Loucy (cell line): ENCODE measurements around the gene DDX49.

Experiments
- H2AFZ ChIP-seq: fragments of 200-600 bp; sonication (generic); 2 replicates; pipeline ENCODE4 v1.6.0; 2016; ENCODE audit warnings: antibody characterized with exemption, mild to moderate bottlenecking, low read length, moderate library complexity
- H3F3A ChIP-seq: fragments of 200-600 bp; 2 replicates; pipeline ENCODE4 v1.6.0; 2016; ENCODE audit warnings: antibody characterized with exemption, low read depth, mild to moderate bottlenecking
- H3K27me3 ChIP-seq: fragments of 200-600 bp; sonication (generic); 2 replicates; pipeline ENCODE4 v1.6.1; 2014; ENCODE audit warnings: low read length, mild to moderate bottlenecking; ENCODE audit not compliant: insufficient read depth, poor library complexity, severe bottlenecking
- H3K36me3 ChIP-seq: fragments of 200-600 bp; sonication (generic); 2 replicates; pipeline ENCODE4 v1.6.1; 2016; ENCODE audit warnings: low read length; ENCODE audit not compliant: insufficient read depth
- H3K4me1 ChIP-seq: fragments of 200-600 bp; sonication (generic); 2 replicates; pipeline ENCODE4 v1.5.1; 2014; ENCODE audit warnings: low read length, mild to moderate bottlenecking; ENCODE audit not compliant: insufficient read depth, poor library complexity, severe bottlenecking
- H3K4me2 ChIP-seq: fragments of 200-600 bp; sonication (generic); 2 replicates; pipeline ENCODE4 v1.6.0; 2014; ENCODE audit warnings: antibody characterized with exemption, low read length, low read depth, mild to moderate bottlenecking; ENCODE audit not compliant: poor library complexity, severe bottlenecking
- H3K4me3 ChIP-seq: fragments of 200-600 bp; sonication (generic); 2 replicates; pipeline ENCODE4 v1.5.1; 2014; ENCODE audit warnings: low read length, mild to moderate bottlenecking, mixed read lengths; ENCODE audit not compliant: poor library complexity, severe bottlenecking
- H3K79me2 ChIP-seq: fragments of 200-600 bp; sonication (generic); 2 replicates; pipeline ENCODE4 v1.6.1; 2014; ENCODE audit warnings: low read length; ENCODE audit not compliant: insufficient read depth
- H3K9ac ChIP-seq: fragments of 200-600 bp; sonication (generic); 2 replicates; pipeline ENCODE4 v1.6.0; 2014; ENCODE audit warnings: mild to moderate bottlenecking, low read depth, low read length, moderate library complexity; ENCODE audit not compliant: poor library complexity, severe bottlenecking
- H3K9me2 ChIP-seq: fragments of 200-600 bp; sonication (generic); replicated peaks from 2 replicates; pipeline ENCODE4 v1.6.1; 2016; ENCODE audit warnings: low read depth, low read length, mixed read lengths
- H3K9me3 ChIP-seq: fragments of 200-600 bp; sonication (generic); 2 replicates; pipeline ENCODE4 v1.6.1; 2014; ENCODE audit warnings: mild to moderate bottlenecking, antibody characterized with exemption, low read length, low read depth; ENCODE audit not compliant: insufficient read depth
- H4K20me1 ChIP-seq: fragments of 200-600 bp; sonication (generic); 2 replicates; pipeline ENCODE4 v1.6.0; 2014; ENCODE audit warnings: antibody characterized with exemption, low read length, mild to moderate bottlenecking; ENCODE audit not compliant: insufficient read depth, poor library complexity, severe bottlenecking
- CTCF ChIP-seq: fragments of 200-600 bp; sonication (generic); conservative IDR thresholded peaks from 2 replicates; pipeline ENCODE4 v1.5.1; 2014; ENCODE audit warnings: mild to moderate bottlenecking, antibody characterized with exemption, low read length
- EZH2phosphoT487 ChIP-seq: fragments of 200-600 bp; IDR thresholded peaks from 2 replicates; pipeline ENCODE4 v1.6.1; 2018; ENCODE audit warnings: antibody characterized with exemption, mild to moderate bottlenecking, moderate library complexity, borderline replicate concordance

The DDX49 gene

DNA sequence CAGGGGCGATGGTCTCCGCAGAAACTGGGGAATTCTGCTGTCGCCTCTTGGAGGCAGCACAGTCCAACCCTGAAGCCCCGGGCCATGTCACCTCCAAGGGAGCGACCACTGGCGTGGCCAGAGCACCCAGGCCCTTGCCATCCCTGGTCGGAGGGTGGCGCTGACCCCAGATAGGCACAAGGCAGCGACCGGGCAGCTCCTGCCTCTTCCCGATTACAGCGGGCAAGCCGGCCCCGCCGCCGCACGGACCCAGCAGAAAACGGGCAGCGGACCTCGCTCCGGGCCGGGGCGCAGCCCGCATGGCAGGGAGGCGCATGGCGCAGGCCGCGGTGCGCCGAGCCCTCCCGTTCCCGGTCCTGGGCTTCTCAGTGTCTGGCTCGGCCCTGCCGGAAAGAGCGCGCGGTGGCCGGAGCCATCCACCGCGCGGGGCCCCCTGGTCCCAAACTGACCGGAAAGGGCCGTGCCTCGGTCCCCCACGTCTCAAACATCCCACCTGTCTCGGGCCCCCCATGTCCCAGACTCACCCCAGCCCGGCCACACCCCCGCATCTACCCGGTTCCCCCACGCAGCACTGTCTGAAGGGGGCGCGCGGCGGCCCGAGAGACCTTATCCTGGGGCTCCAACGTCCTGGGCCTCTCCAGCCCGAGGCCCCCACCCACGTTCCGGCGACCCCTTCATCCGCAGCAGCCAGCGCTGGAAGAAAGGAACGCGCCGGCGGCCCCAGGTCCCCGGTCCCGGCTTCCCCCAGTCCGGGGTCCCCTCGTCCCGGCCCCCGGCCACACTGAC is 24.3 kb upstream of the DDX49 start:
- no peaks in the 10 kb centered on the region for H3K27me3 ChIP-seq
- no peaks in the 10 kb centered on the region for H3K79me2 ChIP-seq
- no peaks in the 10 kb centered on the region for H3K4me1 ChIP-seq
- no peak overlapping the region for H3K9ac ChIP-seq
- no peak overlapping the region for H3K4me3 ChIP-seq
- H3K4me2 ChIP-seq, result no peak overlapping the region
- no peaks in the 10 kb centered on the region for H3K9me2 ChIP-seq
- no peaks in the 10 kb centered on the region for H3K36me3 ChIP-seq
- no peaks in the 10 kb centered on the region for H3F3A ChIP-seq
- no peaks in the 10 kb centered on the region for H4K20me1 ChIP-seq
- H2AFZ ChIP-seq, result no peak overlapping the region
- TF ChIP-seq CTCF, result no peak
- TF ChIP-seq EZH2phosphoT487, result no peak
- H3K9me3 ChIP-seq, result no peaks in the 10 kb centered on the region

- no peak within 1 kb of the TSS for H3K4me3 ChIP-seq
- H3K4me1 ChIP-seq, result no peaks in the 10 kb centered on the region
- no peak within 1 kb of the TSS for H3K9ac ChIP-seq
- H3K9me2 ChIP-seq, result no peaks in the 10 kb centered on the region
- H3K27me3 ChIP-seq, result no peaks in the 10 kb centered on the region
- no peaks in the 10 kb centered on the region for H3K36me3 ChIP-seq
- H3K79me2 ChIP-seq, result no peaks in the 10 kb centered on the region
- no peak within 1 kb of the TSS for H2AFZ ChIP-seq
- H3K9me3 ChIP-seq, result no peaks in the 10 kb centered on the region
- H3K4me2 ChIP-seq, result no peak within 1 kb of the TSS
- H4K20me1 ChIP-seq, result no peaks in the 10 kb centered on the region
- H3F3A ChIP-seq, result no peaks in the 10 kb centered on the region
- TF ChIP-seq CTCF, result no peak
- TF ChIP-seq EZH2phosphoT487, result no peak
Observed at GRCh38 chr19:18895824-18896341, 23.6 kb upstream of the DDX49 start, which contains the start of gene CERS1. CERS1 (minus strand) TSS chr19:18896158; CDS start chr19:18896072, 86 bp downstream.

DNA sequence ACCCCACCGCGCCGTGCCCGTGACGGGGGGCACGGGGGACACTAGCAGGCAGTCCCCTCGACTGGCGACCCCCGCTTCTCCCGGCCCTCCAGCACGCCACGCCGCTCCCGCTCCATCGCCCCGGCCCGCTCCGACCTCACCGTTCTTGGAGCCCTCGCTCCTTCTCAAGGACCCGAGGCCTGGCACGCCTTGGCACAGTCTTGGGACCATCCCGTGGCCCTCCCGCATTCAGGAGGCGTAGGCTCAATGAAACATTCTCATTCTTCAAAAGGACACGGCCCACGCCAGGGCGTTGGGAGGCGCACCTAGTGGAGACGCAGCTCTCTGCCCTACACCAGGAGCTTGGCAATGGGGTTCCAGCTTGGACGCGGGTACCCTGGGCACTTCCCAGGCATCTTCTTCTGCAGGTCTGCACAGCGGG is 23.1 kb upstream of the DDX49 start:
- H3K4me2 ChIP-seq, result no peak overlapping the region
- H3K9me2 ChIP-seq, result no peaks in the 10 kb centered on the region
- no peaks in the 10 kb centered on the region for H3K79me2 ChIP-seq
- no peaks in the 10 kb centered on the region for H3K27me3 ChIP-seq
- H3K9me3 ChIP-seq, result no peaks in the 10 kb centered on the region
- H2AFZ ChIP-seq, result no peak overlapping the region
- no peaks in the 10 kb centered on the region for H3F3A ChIP-seq
- H3K4me1 ChIP-seq, result no peaks in the 10 kb centered on the region
- H4K20me1 ChIP-seq, result no peaks in the 10 kb centered on the region
- H3K36me3 ChIP-seq, result no peaks in the 10 kb centered on the region
- no peak overlapping the region for H3K9ac ChIP-seq
- TF ChIP-seq CTCF, result no peak
- no peak for TF ChIP-seq EZH2phosphoT487
- no peak overlapping the region for H3K4me3 ChIP-seq
